Right ventricle myocardium inferior (tissue), 1 donor: ENCODE results near the gene NMRK2. TPM values are rescaled to one million over a fixed set of nuclear protein-coding genes. Genes with fewer than 3 reads are reported as not detected.
"Not testable (repeated sequence)": the region's sequence is repeated elsewhere in the genome, so short reads cannot be mapped to it uniquely, and the experiment has no call there.

ENCODE experiments used
- ATAC-seq: fragments of 200-7000 bp; cut with Tn5 transposase; one replicate; pipeline ENCODE4 v1.9.1; 2020; ENCODE audit warnings: mild to moderate bottlenecking, moderate library complexity
- DNase-seq: peaks from one replicate; pipeline ENCODE4 v3.0.0; 2021; ENCODE audit errors: missing footprints
- intact Hi-C: fragments of 100-400 bp; cut with DNase I; formaldehyde crosslinking; loops from one replicate; pipeline ENCODE4 v1.11.0; 2022
- long read RNA-seq: library from polyadenylated mRNA; unstranded; transcript quantifications from one replicate; pipeline ENCODE4 v2.0.0, GENCODE V29; 2021
- total RNA-seq: library from RNA; stranded (reverse); fragmentation: NEBNext Ultra II Directional; extraction: Animal tissue kit (Norgen Biotek cat#: 25700); gene quantifications from one replicate; pipeline ENCODE4 v1.2.1, GENCODE V29; 2021
- donor health status: DM: no; HTN: yes; CAD: no; lungs with severe emphysema.

Gene NMRK2, protein sequence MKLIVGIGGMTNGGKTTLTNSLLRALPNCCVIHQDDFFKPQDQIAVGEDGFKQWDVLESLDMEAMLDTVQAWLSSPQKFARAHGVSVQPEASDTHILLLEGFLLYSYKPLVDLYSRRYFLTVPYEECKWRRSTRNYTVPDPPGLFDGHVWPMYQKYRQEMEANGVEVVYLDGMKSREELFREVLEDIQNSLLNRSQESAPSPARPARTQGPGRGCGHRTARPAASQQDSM
- total RNA-seq: 627 TPM
- long read RNA-seq, transcript NMRK2-202 (7 exons, 869 nt): major isoform, 5 of 371 reads
- long read RNA-seq, partial matches to known transcripts: 318 of 371 reads
- long read RNA-seq, other reads (novel, unspliced or antisense): 48 of 371 reads

DNA sequence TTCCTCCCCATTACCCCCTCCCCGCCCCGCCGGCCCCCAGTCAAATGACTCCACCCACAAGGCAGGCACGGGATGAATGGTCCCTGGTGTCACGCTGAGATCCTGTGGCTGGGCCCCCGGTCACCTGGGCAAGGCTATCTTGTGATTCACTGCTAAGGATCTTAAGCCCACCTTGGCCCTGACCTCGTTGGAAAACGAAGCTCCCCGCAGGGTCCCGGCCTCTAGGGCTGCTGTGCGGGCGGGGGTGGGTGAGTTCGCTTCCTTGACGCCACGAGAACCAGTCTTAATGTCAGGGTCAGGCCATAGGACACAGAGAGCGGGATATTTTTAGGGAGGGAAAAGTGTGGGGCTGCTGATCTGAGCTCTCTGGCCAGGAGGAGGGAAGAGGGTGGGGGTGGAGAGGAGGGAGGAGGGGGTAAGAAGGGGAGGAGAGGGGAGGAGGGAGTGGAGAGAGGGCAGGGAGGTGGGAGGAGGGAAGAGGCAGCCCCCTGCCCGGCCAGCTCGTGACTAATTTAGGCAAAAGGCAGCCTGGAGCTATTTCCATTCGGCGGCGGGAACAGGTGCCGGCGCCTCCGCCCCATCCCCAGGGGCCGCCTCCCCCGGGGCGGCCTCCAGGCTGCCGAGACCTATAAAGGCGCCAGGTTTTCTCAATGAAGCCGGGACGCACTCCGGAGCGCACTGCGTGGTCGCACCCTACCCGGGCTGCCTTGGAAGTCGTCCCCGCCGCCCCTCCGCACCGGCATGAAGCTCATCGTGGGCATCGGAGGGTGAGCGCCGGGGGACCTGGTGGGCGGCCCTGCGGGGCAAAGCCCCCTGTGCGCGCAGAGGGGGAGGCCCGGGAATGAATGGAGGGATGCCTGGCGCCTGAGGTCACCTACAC, at the start of gene NMRK2:
TSS of gene NMRK2 (plus strand) at position 139 of the 880 bp plus-strand sequence. CDS start at position 742, 603 bp downstream.
- intact Hi-C loops: loop anchor here (5.0 kb wide), 1 partner anchor 34 kb away; no protein-coding TSS in a partner anchor
- peak; percentile 59 for ATAC-seq

DNA sequence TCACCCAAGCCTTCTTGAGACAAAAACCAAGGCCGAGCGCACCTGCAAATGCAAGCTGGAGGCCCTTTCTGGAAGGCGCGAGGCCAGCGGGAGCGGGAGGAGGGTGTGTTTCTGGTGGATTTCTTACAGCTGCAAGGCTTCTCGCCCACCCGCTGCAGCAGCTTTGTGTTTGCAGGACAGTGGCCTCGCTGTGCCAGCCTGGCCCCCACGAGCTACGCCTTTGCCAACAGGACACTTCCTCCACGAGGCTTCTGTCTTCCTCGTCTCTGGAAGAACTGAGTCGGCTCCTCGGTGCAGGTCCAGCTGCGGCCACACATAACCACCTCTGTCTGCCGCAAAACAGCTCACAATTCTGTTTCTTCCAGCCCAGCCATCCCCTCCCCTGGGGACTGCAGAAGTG, 42.3 kb upstream of the NMRK2 start:
- ATAC-seq (no peak), DNase-seq (no peak)
- intact Hi-C loops: no loop called here

More for the DNA sequence above, at the start of gene NMRK2:
- no peak for DNase-seq

DNA sequence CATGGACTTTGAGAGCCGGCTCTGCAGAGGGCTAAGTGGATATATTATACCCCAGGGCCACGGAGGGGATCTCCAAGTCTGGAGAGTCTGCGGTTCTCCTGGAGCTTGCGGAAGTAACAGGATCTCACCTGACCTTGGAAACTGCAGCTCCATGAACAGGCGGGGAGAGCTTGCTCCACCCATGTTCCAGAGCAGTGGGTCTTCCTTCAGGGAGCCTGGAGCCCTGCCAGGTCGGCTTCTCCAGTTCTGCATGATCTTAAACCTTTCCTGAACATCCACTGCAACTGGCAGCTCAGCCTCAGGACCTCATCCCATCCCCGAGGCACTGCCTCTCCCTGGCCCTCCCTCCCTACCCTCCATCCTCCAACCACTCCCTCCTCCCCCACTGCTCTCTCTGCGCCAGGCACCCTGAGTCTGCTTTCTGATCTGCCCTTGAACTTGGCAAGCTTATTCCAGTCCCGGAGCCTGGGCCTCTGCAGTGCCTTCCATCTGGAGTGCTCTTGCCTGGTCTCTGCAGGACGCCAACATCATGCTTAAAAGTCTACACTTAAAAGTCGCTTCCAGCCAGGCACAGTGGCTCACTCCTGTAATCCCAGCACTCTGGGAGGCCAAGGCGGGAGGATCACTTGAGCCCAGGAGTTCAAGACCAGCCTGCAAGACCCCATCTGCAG, 39.2 kb upstream of the NMRK2 start:
- intact Hi-C loops: no loop called here
- peak; percentile 54 for ATAC-seq
- no peak for DNase-seq

DNA sequence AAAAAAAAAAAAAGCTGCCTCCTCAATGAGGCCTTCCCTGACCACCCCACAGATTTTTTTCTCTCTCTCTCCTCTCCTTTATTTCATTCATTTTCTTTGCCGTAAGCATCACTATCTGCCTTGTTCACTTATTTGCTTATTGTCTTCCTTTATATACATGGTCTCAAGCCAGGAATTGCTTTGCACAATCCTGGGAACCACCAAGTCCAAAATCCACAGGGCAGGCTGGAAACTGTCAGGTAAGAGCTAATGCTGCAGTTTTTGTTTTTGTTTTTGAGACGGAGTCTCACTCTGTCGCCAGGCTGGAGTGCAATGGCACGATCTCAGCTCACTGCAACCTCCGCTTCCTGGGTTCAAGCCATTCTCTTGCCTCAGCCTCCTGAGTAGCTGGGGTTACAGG, 37.9 kb upstream of the NMRK2 start:
- intact Hi-C loops, ATAC-seq, DNase-seq: not testable (repeated sequence)

DNA sequence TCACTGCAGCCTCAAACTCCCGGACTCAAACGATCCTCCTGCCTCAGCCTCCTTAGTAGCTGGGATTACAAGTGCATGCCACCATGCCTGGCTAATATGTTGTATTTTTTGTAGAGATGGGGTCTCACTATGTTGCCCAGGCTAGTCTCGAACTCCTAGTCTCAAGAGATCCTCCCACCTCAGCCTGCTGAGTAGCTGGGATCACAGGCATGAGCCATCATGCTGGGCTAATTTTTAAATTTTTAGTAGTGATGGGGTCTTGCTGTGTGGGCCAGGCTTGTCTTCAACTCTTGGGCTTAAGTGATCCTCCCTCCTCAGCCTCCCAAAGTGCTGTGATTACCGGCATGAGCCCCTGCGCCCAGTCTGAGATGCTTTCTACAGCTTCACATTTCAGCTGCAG, 37.1 kb upstream of the NMRK2 start:
- no peak for ATAC-seq
- DNase-seq: no peak
- intact Hi-C loops: no loop called here

DNA sequence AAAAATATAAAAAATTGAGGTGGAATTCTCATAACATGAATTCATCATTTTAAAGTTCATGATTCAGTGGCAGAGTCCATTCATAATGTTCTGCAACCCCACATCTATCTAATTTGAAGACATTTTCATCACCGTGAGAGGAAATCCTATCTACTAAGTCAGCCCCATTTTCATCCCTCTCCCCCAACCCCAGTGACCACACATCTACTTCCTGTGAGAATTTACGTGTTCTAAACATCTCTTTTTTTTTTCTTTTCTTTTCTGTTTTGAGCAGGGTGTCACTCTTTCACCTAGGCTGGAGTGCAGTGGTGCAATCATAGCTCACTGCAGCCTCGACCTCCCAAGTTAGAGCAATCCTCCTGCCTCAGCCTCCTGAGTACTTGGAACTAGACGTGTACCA, 34.9 kb upstream of the NMRK2 start:
- DNase-seq: no peak
- ATAC-seq: no peak
- intact Hi-C loops: no loop called here

DNA sequence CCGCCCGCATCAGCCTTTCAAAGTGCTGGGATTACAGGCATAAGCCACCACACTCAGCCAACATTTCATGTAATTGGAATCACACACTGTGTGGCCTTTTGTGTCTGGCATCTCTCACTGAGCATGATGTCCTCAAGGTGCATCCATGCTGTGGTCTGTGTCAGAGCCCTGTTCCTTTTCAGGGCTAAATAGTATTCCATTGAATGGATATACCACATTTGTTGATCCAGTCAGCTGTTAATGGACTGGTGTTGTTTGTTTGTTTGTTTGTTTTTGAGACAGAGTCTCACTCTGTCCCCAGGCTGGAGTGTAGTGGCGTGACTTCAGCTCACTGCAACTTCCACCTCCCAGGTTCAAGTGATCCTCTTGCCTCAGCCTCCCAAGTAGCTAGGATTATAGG, 34.4 kb upstream of the NMRK2 start:
- DNase-seq: no peak
- intact Hi-C loops: no loop called here
- no peak for ATAC-seq

DNA sequence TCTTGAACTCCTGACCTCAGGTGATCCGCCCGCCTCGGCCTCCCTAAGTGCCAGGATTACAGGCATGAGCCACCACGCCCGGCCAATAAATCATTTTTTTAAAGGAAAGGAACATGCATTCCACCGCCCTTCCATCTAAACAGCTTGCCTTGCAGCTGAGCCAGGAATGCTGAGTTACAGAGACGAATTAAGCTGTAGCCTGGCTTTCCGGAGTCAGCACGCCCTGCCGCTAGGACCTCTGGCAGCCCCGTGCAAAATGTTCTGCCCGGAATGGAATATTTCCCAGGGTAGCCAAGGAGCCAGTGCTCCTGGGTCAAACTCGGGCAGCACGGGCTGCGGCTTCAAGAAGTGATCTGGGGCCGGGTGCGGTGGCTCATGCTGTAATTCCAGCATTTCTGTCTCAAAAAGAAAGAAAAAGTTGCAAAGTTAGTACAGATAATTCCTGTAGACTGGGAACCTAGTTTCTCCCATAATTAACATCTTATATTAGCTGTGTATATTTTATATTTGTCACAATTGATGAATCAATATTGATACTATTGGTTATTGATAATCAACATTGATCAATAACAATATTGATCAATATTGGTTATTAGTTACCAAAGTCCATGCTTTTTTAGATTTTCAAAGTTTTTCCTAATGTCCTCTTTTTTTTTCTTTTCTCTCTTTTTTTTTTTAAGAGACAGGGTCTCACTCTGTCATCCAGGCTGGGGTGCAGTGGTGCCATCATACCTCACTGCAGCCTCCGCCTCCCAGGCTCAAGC, 33.2 kb upstream of the NMRK2 start:
- intact Hi-C loops: no loop called here
- DNase-seq: no peak
- ATAC-seq: no peak

DNA sequence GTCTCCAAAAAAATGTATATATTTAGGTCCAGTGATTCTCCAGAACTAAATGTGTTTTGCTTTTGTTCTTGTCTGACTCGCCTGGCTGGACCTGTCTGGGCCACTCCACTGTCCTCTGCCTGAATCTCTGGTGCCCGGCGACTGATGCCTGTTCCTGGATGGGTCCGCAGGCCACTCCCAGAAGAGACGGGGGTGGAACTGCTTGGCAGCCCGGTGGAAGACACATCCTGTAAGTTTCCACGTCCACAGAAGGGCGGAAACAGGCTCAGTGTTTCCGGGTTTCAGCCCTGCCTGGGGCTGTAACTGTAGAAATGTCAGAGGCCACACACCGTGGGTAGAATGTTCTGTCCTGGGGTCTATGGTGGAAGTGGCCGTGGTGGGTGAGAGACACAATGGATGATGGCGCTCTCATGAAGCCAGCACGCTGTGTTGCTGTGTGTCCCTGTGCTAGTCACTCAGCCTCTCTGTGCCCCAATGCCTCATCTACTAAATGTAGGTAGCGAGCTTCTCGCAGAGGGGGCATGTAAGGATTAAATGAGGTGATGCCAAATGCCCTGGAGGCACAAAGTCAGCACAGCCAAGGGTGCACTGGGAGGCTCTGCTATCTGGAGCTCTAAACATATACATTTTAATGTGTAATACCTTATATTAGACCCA, 30.4 kb upstream of the NMRK2 start:
- ATAC-seq: no peak
- intact Hi-C loops: no loop called here
- DNase-seq: no peak

DNA sequence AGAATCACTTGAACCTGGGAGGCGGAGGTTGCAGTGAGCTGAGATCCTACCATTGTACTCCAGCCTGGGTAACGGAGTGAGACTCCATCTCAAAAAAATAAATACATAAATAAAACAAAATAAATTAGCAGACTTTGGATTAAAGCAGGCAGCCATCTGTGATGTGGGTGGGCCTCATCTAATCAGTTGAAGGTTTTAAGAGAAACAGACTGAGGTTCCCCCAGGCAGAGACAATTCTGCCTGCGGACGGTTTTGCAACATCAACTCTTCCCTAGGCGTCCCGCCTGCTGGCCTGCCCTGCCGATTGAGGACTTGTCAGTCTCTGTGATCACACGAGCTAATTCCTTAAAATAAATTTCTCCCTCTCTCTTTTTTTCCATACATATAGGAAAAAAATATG, 28.6 kb upstream of the NMRK2 start:
- no peak for ATAC-seq
- intact Hi-C loops: no loop called here
- DNase-seq: no peak

DNA sequence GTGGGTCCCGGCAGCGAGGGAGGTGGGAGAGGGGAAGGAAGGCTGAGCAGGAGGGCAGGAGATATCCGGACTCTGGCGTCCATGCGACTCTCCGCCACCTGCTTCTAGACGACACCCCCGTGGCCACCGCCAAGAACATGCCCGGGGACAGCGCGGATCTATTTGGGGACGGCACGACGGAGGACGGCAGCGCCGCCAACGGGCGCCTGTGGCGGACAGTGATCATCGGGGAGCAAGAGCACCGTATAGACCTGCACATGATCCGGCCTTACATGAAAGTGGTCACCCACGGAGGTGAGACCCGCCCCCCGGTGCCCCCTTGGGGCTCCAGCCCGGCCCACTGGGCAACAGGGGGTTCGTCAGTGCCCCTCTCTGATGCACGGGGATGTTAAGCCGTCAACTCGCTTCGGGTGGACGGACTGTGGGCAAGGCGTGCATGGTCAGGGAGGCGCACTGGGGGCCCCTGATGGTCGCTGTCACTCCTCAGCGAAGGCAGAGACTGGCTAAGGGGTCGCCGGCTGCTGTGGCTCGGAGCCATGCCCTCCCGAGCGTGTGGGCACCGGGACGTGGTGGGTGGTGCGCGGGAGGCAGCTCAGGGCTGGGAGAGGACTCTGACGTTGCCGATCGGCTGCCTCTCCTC, 25.1 kb upstream of the NMRK2 start:
- intact Hi-C loops: no loop called here
- DNase-seq: no peak
- no peak for ATAC-seq

DNA sequence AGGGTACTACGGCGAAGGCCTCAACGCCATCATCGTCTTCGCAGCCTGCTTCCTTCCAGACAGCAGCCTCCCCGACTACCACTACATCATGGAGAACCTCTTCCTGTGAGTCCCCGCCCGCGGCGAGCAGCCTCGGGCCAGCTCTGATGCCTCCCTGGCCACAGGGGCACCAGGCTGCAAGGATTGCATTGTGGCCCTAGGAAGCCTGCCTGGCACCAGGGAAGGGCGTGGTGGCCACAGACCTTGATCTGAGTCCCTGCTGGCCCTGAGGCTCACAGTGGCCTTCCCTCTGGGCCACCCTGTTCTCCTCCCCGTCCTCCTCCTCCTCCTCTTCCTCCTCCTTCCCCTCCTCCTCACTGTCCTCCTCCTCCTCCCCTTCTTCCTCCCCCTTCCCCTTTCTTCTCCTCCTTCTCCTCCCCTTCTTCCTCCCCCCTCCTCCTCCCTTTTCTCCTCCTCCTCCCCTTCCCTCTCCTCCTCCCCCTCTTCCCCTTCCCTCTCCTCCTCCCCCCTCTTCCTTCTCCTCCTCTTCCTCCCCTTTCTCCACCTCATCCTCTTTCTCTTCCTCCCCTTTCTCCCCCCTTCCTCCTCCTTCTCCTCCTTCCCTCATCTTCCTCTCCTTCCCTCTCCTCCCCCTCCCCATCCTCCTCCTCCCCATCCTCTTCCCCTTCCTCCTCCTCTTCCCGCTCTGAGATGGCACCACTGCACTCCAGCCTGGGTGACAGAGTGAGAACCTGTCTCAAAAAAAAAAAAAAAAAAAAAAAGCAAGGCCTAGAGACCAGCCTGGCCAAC, 24.4 kb upstream of the NMRK2 start:
- DNase-seq (no peak), ATAC-seq (no peak)
- intact Hi-C loops: no loop called here

DNA sequence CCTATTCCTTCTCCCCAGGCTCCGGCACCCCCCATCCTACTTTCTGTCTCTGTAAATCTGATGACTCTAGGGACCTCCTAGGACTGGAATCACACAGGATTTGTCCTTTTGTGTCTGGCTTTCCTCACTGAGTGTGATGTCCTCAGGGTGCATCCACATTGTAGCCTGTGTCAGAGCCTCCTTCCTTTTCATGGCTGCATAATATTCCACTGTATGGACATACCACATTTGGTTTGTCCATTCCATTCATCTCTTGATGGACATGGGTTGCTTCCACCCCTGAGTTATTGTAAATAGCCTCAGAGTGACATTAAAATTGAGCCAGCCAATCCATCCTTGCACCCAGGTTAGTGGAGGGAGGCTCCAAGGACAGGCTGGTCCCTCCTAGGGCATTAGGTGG, 22.8 kb upstream of the NMRK2 start:
- intact Hi-C loops: no loop called here
- DNase-seq (no peak), ATAC-seq (no peak)

DNA sequence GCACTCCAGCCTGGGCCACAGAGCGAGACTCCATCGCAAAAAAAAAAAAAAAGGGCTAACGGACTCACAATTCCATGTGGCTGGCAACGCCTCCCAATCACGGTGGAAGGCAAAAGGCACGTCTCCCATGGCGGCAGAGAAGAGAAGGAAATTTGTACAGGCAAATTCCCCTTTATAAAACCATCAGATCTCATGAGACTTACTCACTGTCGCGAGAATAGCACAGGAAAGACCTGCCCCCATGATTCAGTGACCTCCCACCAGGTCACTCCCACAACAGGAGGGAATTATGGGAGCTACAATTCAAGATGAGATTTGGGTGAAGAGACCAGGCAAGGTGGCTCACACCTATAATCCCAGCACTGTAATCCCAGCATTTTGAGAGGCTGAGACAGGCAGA, 18.7 kb upstream of the NMRK2 start:
- intact Hi-C loops: no loop called here
- no peak for DNase-seq
- ATAC-seq: no peak

DNA sequence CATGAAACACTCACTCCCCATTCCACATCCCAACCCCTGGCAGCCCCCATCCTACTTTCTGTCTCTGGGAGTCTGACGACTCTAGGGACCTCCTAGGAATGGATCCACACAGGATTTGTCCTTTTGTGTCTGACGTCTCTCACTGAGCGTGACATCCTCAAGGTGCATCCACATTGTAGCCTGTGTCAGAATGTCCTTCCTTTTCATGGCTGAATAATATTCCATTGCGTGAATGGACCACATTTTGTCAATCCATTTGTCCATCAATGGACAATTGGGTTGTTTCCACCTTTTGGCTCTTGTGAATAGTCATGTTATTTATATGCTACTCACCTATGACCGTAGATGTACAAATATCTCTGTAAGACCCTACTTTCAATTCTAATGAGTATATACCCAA, 16.8 kb upstream of the NMRK2 start:
- DNase-seq (no peak), ATAC-seq (no peak)
- intact Hi-C loops: no loop called here

DNA sequence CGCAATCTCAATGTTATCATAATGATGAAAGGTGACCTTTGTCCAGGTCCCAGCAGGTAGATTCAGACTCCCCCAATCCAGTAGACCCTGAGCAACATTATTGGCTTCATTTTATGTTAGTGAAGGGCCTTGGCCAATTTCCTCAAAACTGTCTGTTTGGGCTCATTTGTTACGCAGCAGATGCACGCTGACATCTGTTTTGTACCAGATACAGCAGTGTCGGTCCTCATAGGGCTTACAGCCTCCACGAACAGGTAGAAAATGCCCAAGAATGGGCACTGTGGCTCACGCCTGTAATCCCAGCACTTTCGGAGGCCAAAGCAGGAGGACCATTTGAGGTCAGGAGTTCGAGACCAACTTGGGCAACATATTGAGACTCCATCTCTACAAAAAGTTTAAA, 13.1 kb upstream of the NMRK2 start:
- no peak for ATAC-seq
- intact Hi-C loops: no loop called here

DNA sequence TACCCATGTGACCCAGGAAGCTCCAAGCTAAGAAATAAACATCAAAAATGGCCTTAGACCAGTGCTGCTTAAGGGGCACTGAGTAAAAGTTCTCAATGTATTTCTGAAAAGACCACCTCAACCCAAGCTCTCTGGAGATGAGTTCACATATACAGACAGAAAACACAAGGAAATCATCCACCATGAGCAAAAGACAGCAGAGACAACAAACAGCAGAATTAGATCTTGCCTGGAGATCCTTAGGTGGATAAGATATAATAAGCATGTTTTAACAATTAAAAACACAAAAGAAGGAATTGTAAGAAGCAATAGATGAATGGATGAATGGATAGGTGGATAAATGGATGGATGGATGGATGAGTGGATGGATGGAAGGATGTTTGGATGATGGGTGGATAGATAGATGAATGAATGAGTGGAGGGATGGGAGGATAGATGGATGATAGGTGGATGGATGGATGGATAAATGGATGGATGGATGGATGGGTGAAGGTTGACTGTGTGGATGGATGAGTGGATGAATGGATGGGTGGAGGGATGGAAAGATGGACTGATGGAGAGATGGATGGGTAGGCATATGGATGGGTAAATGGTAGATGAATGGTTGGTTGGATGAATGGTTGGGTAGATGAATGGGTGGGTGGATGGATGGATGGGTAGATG, 9.6 kb upstream of the NMRK2 start:
- intact Hi-C loops: no loop called here
- no peak for ATAC-seq
- no peak for DNase-seq

More for the DNA sequence above, 13.1 kb upstream of the NMRK2 start:
- DNase-seq: no peak
